CD4-positive, alpha-beta T cell treated with Interleukin-6 for 4 hours (primary cell): ENCODE results near the gene ARID5B.

ENCODE experiments used
- DNase-seq: peaks from one replicate; pipeline ENCODE4 v3.0.0-alpha.2; 2020; ENCODE audit warnings: mixed read lengths

The ARID5B gene

DNA sequence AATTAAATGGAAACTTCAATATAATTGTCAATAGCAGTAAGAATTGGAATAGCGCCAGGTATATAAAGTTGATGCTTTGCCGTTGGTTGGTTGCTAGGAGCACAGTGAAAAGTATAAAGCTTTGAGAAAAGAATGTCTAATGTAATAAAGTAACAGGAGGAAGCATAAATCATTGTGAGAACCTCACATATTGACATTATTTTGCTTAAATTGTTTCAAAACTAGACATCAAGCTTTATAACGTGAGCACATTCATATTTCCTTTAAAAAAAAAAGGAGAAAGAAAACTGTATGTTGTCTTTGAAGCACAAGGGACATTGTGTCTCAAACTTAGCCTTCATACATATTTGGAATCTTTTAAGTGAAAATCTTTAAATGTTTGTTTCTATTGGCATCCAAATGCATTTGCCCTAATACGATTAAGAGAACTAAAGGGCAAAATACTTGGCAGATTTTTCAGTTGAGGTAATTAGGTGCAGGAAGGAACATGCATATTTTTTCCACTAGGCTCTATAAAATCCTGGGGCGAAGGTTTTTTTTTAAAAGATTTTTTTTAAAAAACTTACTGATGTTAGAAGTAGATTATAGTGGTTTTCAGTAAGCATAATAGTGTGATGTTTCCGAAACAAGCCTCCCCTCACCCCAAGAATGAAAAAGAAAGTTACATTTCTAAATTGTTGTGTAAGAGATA is 92.4 kb downstream of the ARID5B start:
- DNase-seq: no peak

DNA sequence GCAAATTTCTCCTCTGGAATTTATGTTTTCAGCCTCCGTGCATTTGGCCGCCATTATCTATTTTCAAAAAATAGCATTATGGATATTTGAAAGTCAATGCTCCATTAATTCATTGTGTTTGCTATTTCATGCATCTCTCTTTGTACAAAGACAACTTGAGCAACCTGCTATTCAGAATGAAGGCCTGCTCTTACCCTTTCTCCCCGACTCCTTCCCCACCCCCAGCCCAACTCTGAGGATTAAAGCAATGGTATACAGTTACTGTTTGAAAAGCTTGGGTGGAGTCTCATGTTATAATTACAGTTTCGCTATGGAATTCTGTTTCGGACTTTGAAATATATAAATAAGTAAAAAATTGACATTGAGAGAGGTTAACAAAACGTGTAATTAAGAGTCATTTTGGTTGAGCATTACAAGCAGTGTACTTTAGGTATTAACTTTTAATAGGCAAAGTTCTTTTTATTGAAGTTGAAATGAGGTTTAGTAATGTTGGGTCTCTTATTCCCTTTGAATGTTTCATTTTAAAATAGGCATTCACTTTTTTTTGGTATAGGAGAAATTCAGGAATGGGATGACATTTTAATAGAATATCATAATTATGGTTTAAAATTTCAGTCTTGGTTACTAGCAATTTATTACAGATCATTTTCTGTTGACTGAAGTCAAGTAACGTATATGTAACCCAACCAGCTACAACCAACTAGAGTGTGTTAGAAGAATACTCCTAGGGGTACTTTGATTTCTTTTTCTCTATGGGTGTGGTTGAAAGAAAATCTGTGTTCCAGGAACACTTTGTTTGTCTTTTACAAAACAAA is 93.1 kb downstream of the ARID5B start:
- DNase-seq: no peak

GRCh38 chr10:61995220-61995503 is 93.7 kb downstream of the ARID5B start:
- DNase-seq: no peak

GRCh38 chr10:61998937-61999336 is 97.4 kb downstream of the ARID5B start:
- no peak for DNase-seq

GRCh38 chr10:62000037-62000603 is 98.6 kb downstream of the ARID5B start:
- DNase-seq: no peak

- no peak for DNase-seq
These were observed 99.2 kb downstream of the ARID5B start for GRCh38 chr10:62000726-62001125.

DNA sequence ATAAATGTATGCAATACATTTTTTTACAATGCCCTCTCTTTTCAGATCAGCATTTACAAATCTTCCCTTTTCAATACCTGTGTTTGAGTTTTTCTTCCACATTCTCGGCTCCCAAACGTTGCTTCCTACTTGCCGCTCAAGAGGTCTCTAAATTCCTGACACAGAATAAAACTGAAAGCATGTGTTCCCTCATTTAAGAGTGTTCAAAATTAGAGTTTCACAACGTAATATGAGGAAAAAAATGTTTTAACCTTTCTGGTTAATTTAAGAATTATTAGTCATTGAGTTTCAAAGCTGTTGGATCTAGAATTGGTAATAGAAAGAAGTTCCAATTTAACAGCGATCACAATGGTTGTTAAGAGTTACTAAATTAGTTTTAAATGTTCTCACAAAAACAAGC is 100.4 kb downstream of the ARID5B start:
- DNase-seq: no peak

DNA sequence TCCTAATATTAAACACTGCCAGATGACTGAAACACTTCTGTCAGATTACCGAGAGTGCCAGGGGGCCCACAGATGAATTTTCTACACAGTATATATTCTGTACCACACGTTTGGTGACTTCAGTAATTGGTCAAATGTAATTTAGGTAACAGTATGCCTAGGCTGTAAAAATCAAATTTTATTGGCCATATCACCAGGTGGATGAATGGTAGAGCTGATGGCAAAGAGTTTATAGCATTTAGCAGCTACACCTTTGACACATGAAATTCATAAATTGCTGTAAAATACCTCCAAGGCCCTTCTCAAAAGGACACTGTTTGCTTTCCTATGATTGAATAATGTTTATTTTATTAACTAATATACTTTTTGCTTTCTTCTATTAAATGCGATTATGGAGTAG is 101.3 kb downstream of the ARID5B start:
- no peak for DNase-seq

DNA sequence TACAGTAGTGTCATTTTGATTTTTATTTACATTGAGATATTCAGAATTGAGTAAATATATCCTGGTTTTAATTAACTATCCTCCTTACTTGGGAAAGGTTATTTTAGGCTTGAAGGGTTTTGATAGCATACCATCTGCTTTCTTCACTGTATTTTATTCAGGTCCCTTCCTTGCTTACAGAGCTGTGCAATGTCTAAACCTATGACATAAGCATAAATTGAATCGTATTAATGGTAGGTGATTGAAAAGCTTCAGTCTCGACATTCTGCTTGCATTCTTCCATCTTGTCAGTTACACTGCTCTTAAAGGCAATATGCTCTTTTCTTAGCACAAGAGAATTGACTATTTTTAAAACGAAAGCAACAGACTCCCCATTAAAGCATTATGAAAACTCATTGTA is 102.5 kb downstream of the ARID5B start:
- no peak for DNase-seq

GRCh38 chr10:62005281-62005680 is 103.8 kb downstream of the ARID5B start:
- no peak for DNase-seq

GRCh38 chr10:62005687-62006086 is 104.2 kb downstream of the ARID5B start:
- no peak for DNase-seq

DNA sequence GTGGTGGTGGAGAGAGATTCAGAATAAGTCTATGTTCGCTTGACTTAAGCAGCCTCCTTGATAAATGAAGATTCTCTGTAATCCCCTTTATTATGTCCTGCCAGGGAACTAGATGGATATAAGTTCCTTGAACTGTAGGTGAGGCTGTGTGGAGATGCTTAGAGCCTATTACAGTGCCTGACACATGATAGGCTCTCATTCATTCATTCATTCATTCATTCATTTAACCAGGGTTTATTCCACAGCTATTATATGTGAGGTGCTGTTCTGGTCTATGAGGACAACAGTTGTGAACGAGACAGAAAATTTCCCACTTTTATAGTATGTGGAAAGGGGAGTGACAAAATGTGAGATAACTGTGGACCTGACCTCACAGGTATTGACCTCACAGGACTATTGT is 105.6 kb downstream of the ARID5B start:
- DNase-seq: no peak

DNA sequence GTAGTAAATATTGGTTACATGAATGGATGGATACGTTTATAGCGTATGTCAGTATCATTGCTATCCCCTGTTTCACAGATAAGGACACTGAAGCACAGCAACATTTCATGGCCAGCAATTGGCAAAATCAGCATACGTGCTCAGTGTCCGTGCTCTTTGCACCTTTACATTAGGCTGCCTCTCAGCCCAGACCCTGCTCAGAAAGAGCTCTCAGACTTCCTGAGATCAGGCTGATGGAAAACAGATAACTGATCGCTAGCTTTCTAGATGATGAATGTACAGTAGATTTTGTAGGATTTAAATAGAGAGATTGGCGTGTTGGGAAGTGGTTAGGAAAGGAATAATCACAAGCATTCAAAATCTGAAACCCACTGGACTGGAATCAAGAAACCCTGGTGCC is 106.7 kb downstream of the ARID5B start:
- DNase-seq: no peak

- no peak for DNase-seq
These were observed 107.4 kb downstream of the ARID5B start for GRCh38 chr10:62008946-62009345.

GRCh38 chr10:62010366-62010765 is 108.9 kb downstream of the ARID5B start:
- no peak for DNase-seq

GRCh38 chr10:62011558-62011957 is 110.1 kb downstream of the ARID5B start:
- no peak for DNase-seq

GRCh38 chr10:62012318-62012717 is 110.8 kb downstream of the ARID5B start:
- DNase-seq: no peak

- no peak for DNase-seq
These were observed 113.0 kb downstream of the ARID5B start for GRCh38 chr10:62014510-62014909.

DNA sequence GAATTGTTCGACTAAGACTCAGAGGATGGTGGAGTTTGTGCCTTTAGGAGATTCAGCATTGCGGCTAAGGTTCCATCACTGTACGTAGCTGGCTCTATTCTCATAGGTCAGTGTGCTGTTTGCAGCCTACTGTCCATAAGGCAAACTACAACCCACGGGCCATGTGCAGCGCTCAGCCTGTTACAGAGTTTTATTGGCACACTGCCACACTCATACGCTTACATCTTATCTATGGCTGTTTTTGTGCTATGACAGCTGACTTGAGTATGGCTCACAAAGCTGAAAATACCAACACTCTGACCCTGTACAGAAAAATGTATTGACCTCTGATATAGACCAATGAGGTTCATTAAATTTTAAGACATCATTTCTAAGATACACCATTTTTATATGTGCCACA is 114.5 kb downstream of the ARID5B start:
- DNase-seq: no peak

DNA sequence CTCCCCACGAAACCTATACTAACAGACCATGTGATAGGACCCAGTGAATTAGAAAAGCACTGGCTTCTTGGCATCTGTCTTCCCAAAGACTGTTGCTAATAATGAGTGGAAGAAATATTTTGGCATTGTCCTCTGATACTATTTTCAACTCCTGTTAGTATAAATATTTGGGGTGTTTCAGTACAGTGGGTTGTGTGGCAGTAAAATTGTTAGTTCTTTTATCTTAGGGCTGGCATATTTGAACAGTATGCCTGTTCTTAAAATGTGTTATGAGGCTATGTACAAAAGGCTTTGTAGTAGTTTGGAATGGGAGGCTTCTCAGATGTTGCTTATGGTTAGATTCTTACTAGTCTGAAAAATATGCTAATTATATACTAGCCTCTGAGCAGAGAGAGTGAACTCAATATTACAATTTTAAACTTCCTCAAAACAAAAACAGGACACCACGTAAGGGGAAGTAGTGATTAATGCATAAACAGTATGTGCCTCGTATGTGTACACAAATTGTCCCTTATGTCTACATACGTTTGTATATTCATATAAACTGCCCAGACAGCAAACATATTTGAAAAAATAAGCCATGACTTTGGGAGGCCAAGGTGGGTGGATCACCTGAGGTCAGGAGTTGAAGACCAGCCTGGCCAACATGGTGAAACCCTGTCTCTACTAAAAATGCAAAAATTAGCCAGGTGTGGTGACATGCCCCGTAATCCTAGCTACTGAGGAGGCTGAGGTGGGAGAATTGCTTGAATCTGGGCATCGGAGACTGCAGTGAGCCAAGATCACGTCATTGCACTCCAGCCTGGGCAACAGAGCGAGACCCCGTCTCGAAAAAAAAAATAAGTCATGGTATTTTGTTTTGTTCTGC is 115.4 kb downstream of the ARID5B start:
- no peak for DNase-seq

DNA sequence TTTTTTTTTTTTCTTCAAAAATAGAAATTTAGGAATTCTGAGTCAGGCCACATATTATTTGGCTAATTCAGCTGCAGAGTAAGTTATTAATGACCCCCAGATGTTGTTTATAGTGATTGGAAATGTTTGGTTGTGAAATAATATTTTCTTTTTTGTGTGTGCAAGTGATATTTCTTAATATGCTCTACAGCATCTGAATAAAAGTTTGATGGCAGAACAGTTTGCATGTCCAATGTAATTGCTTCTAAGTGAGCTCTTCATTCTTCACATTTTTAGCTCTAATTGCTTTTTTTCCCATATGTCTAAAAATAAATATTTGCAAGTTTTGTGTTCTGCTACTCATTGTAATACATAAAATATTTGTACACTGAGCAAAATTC is 116.0 kb downstream of the ARID5B start:
- no peak for DNase-seq

DNA sequence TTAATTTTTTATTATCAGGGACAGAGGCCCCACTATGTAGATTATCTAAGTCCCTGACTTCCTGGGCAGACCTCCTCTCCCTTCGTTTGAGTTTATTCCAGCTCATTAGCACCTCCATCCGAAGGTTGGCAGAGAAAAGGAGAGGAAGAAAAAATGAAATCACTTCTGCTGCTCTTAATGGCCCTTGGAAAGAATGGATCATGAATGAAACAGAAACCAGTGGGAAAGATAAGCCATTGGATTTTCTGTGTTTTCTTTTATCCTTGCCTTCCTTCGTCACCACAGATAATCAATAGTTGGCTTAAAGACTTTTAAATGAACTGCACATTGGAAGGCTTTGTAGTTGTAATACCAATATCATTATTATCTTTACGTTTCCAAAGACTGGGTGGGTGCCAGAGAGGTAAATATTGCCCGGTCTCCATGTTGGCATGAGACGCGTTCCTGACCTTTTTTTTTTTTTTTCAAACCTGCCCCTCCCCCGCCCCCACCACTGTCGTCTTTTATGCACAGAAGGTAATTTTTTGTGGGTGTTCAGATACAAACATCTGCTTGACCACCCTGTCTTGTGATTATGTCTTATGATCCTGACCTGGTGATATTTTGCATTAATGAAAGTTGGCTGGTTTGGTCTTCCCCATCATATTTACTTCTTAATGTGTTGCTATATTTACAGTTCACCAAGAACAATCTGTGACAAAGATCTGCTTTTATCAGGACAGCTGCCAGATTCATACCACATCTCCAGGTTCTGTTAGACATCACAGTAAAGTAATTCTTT is 116.8 kb downstream of the ARID5B start:
- no peak for DNase-seq
